Ovary (tissue), 3 donors: ENCODE results near the gene NOTCH4.

Experiments
- CTCF ChIP-seq, 3 donors: fragments of 450-650 bp in 2 of 3; fragments of 200-600 bp in 1 of 3; IDR thresholded peaks; one replicate each; pipeline versions ENCODE4 v1.5.1 to v1.8.0; 2016 to 2022; ENCODE audit warnings: antibody characterized with exemption in 3 of 3, mild to moderate bottlenecking in 1 of 3
- EP300 ChIP-seq: sonication (generic); formaldehyde crosslinking; IDR thresholded peaks from one replicate; pipeline ENCODE4 v1.6.1; 2017; ENCODE audit warnings: antibody characterized with exemption
- POLR2A ChIP-seq: fragments of 450-650 bp; IDR thresholded peaks from one replicate; pipeline ENCODE4 v1.6.1; 2017; ENCODE audit warnings: antibody characterized with exemption, mild to moderate bottlenecking, moderate library complexity
- donor health status: DM: no; HTN: no; CAD: no.

- TF ChIP-seq CTCF (IDR thresholded peaks at IDR 0.05) (no peak), POLR2A (no peak), EP300 (no peak)
Measured at GRCh38 chr6:32249262-32249661, 25.4 kb upstream of the NOTCH4 start.
